HEK293T (cell line): ENCODE measurements around the gene CNDP1.

Source experiments
- ARNT ChIP-seq: fragments of 450-650 bp; IDR thresholded peaks from 2 replicates; pipeline ENCODE4 v1.6.1; 2017; ENCODE audit warnings: mild to moderate bottlenecking
- FOXM1 ChIP-seq: fragments of 450-650 bp; IDR thresholded peaks from 2 replicates; pipeline ENCODE4 v1.6.1; 2017; ENCODE audit warnings: mild to moderate bottlenecking, borderline replicate concordance
- NFRKB ChIP-seq: fragments of 450-650 bp; IDR thresholded peaks from 2 replicates; pipeline ENCODE4 v1.6.1; 2016; ENCODE audit warnings: mild to moderate bottlenecking, moderate library complexity
- ZNF384 ChIP-seq: fragments of 450-650 bp; IDR thresholded peaks from 2 replicates; pipeline ENCODE4 v1.6.1; 2016

- TF ChIP-seq ARNT = no peak
- no peak for TF ChIP-seq ZNF384
- TF ChIP-seq NFRKB = no peak
- TF ChIP-seq FOXM1 = no peak
Measured at GRCh38 chr18:74569401-74569800, 35.1 kb downstream of the CNDP1 start.
